ENCODE measurements around the gene CEP290.
"Not testable (repeated sequence)": the region's sequence is repeated elsewhere in the genome, so short reads cannot be mapped to it uniquely, and the experiment has no call there.

CEP290 gene

GRCh38 chr12:88037770-88038169, 104.1 kb downstream of the CEP290 start:
- H3K4me3 ChIP-seq (ENCODE audit: low read depth, low read length): no peak overlapping the region
- TF ChIP-seq CTCF (IDR thresholded peaks at IDR 0.05; ENCODE audit: low read depth, low read length, missing control alignments): no peak
- no peak for DNase-seq (ENCODE audit: low read depth)
- in situ Hi-C loops (cut with HindIII; ENCODE audit: low sequenced_read_pairs): no loop called here

GRCh38 chr12:88036353-88036965, 105.4 kb downstream of the CEP290 start:
- TF ChIP-seq CTCF (IDR thresholded peaks at IDR 0.05; ENCODE audit: low read depth, low read length, missing control alignments): no peak
- peak overlapping the region; percentile 87 for H3K4me3 ChIP-seq (ENCODE audit: low read depth, low read length)
- in situ Hi-C loops (cut with HindIII; ENCODE audit: low sequenced_read_pairs): no loop called here
- DNase-seq (ENCODE audit: low read depth): no peak

GRCh38 chr12:88035907-88036289, 106.0 kb downstream of the CEP290 start:
- in situ Hi-C loops (cut with HindIII; ENCODE audit: low sequenced_read_pairs): no loop called here
- H3K4me3 ChIP-seq (ENCODE audit: low read depth, low read length): peak overlapping the region; percentile 87
- no peak for DNase-seq (ENCODE audit: low read depth)
- TF ChIP-seq CTCF (IDR thresholded peaks at IDR 0.05; ENCODE audit: low read depth, low read length, missing control alignments): no peak

GRCh38 chr12:88035271-88035906, 106.5 kb downstream of the CEP290 start:
- in situ Hi-C loops (cut with HindIII; ENCODE audit: low sequenced_read_pairs): no loop called here
- peak overlapping the region; percentile 87 for H3K4me3 ChIP-seq (ENCODE audit: low read depth, low read length)
- no peak for TF ChIP-seq CTCF (IDR thresholded peaks at IDR 0.05; ENCODE audit: low read depth, low read length, missing control alignments)
- DNase-seq (ENCODE audit: low read depth): peak; percentile 54

- in situ Hi-C loops (cut with HindIII; ENCODE audit: low sequenced_read_pairs); DNase-seq (ENCODE audit: low read depth); H3K4me3 ChIP-seq (ENCODE audit: low read depth, low read length): not testable (repeated sequence)
Measured at GRCh38 chr12:88031161-88031560, 110.7 kb downstream of the CEP290 start.

GRCh38 chr12:88029093-88029665, 112.7 kb downstream of the CEP290 start, which contains the start of gene C12orf50:
Gene C12orf50, minus strand, starts transcription at chr12:88029401. Its CDS starts 2,439 bp downstream, at chr12:88026962.
- no peak for TF ChIP-seq CTCF (IDR thresholded peaks at IDR 0.05; ENCODE audit: low read depth, low read length, missing control alignments)
- in situ Hi-C loops (cut with HindIII; ENCODE audit: low sequenced_read_pairs): no loop called here
- no peak for DNase-seq (ENCODE audit: low read depth)
- H3K4me3 ChIP-seq (ENCODE audit: low read depth, low read length): no peak within 1 kb of the TSS

- in situ Hi-C loops (cut with HindIII; ENCODE audit: low sequenced_read_pairs): no loop called here
- DNase-seq (ENCODE audit: low read depth): no peak
- no peak for TF ChIP-seq CTCF (IDR thresholded peaks at IDR 0.05; ENCODE audit: low read depth, low read length, missing control alignments)
- no peak overlapping the region for H3K4me3 ChIP-seq (ENCODE audit: low read depth, low read length)
Measured at GRCh38 chr12:88026196-88026595, 115.7 kb downstream of the CEP290 start.
